Fibroblast of pulmonary artery (primary cell): ENCODE data around the gene RBM47.

Experiments
- DNase-seq: peaks from one replicate; pipeline ENCODE4 v3.0.0-alpha.2; 2010; ENCODE audit warnings: low read depth
- H3K4me3 ChIP-seq: replicated peaks from 2 replicates; pipeline ENCODE4 v1.5.1; 2011; ENCODE audit warnings: low read depth, mild to moderate bottlenecking, control low read depth, low read length, moderate library complexity
- CTCF ChIP-seq: IDR thresholded peaks from 2 replicates; pipeline ENCODE4 v1.5.1; 2011; ENCODE audit warnings: mild to moderate bottlenecking, control low read depth, low read length, inconsistent platforms; ENCODE audit errors: missing control alignments

Gene RBM47

GRCh38 chr4:40471923-40472322 lies 157.7 kb downstream of the RBM47 start:
- no peak for DNase-seq
- TF ChIP-seq CTCF, result no peak
- H3K4me3 ChIP-seq, result no peak overlapping the region

- DNase-seq, result no peak
- TF ChIP-seq CTCF, result no peak
- no peak overlapping the region for H3K4me3 ChIP-seq
These were observed 162.9 kb downstream of the RBM47 start for GRCh38 chr4:40466789-40467188.

GRCh38 chr4:40462326-40462725 lies 167.3 kb downstream of the RBM47 start:
- no peak for TF ChIP-seq CTCF
- DNase-seq, result no peak
- no peak overlapping the region for H3K4me3 ChIP-seq

- no peak for TF ChIP-seq CTCF
- no peak for DNase-seq
These were observed 167.8 kb downstream of the RBM47 start for GRCh38 chr4:40461879-40462278.

GRCh38 chr4:40461062-40461461 lies 168.6 kb downstream of the RBM47 start:
- DNase-seq, result no peak
- no peak for TF ChIP-seq CTCF
- H3K4me3 ChIP-seq, result no peak overlapping the region

More at GRCh38 chr4:40461879-40462278, 167.8 kb downstream of the RBM47 start:
- H3K4me3 ChIP-seq, result no peak overlapping the region

GRCh38 chr4:40458683-40459082 lies 171.0 kb downstream of the RBM47 start:
- no peak for TF ChIP-seq CTCF
- DNase-seq, result no peak
- no peak overlapping the region for H3K4me3 ChIP-seq

GRCh38 chr4:40458109-40458508 lies 171.6 kb downstream of the RBM47 start:
- no peak overlapping the region for H3K4me3 ChIP-seq
- no peak for TF ChIP-seq CTCF

More at GRCh38 chr4:40458109-40458508, 171.6 kb downstream of the RBM47 start:
- no peak for DNase-seq
